Activated naive CD8-positive, alpha-beta T cell (primary cell): ENCODE data around the gene SYNE1.
"Not testable (repeated sequence)": the region's sequence is repeated elsewhere in the genome, so short reads cannot be mapped to it uniquely, and the experiment has no call there.

Source experiments
- H3K27ac Mint-ChIP-seq: one replicate; pipeline ENCODE4 v1.8.0; 2021; ENCODE audit warnings: mixed read lengths
- H3K27me3 Mint-ChIP-seq: one replicate; pipeline ENCODE4 v1.8.0; 2021; ENCODE audit warnings: mixed read lengths
- H3K36me3 Mint-ChIP-seq: one replicate; pipeline ENCODE4 v1.8.0; 2021; ENCODE audit warnings: mixed read lengths
- H3K4me1 Mint-ChIP-seq: one replicate; pipeline ENCODE4 v1.8.0; 2021; ENCODE audit warnings: low read depth, mixed read lengths
- H3K4me3 Mint-ChIP-seq: one replicate; pipeline ENCODE4 v1.8.0; 2021; ENCODE audit warnings: mild to moderate bottlenecking, mixed read lengths
- H3K9me3 Mint-ChIP-seq: one replicate; pipeline ENCODE4 v1.8.0; 2021; ENCODE audit warnings: low read depth, mixed read lengths

SYNE1 gene

GRCh38 chr6:152343735-152344360 is 293.3 kb downstream of the SYNE1 start:
- Mint-ChIP-seq H3K27me3 (no peaks in the 10 kb centered on the region), H3K4me3 (no peak overlapping the region), H3K4me1 (no peaks in the 10 kb centered on the region), H3K36me3 (no peaks in the 10 kb centered on the region), H3K9me3 (no peaks in the 10 kb centered on the region), H3K27ac (no peak overlapping the region)

- H3K9me3 Mint-ChIP-seq, result no peaks in the 10 kb centered on the region
- H3K27me3 Mint-ChIP-seq, result peaks cover 2% of the 10 kb centered on the region
- H3K36me3 Mint-ChIP-seq, result no peaks in the 10 kb centered on the region
- no peak overlapping the region for H3K27ac Mint-ChIP-seq
- no peak overlapping the region for H3K4me3 Mint-ChIP-seq
- no peaks in the 10 kb centered on the region for H3K4me1 Mint-ChIP-seq
Observed at GRCh38 chr6:152341596-152341995, 295.6 kb downstream of the SYNE1 start.

- Mint-ChIP-seq H3K27ac (no peak overlapping the region), H3K4me1 (no peaks in the 10 kb centered on the region), H3K4me3 (no peak overlapping the region), H3K36me3 (no peaks in the 10 kb centered on the region), H3K27me3 (peaks cover 2% of the 10 kb centered on the region), H3K9me3 (no peaks in the 10 kb centered on the region)
Observed at GRCh38 chr6:152338335-152339125, 298.6 kb downstream of the SYNE1 start.

- Mint-ChIP-seq H3K36me3 (peaks cover 3% of the 10 kb centered on the region), H3K27ac (no peak overlapping the region), H3K4me1 (no peaks in the 10 kb centered on the region), H3K4me3 (no peak overlapping the region), H3K27me3 (peaks cover 2% of the 10 kb centered on the region), H3K9me3 (no peaks in the 10 kb centered on the region)
Observed at GRCh38 chr6:152334555-152334954, 302.6 kb downstream of the SYNE1 start.

GRCh38 chr6:152330961-152331360 is 306.2 kb downstream of the SYNE1 start:
- H3K4me3 Mint-ChIP-seq, result no peak overlapping the region
- peaks cover 3% of the 10 kb centered on the region for H3K36me3 Mint-ChIP-seq
- H3K27ac Mint-ChIP-seq, result no peak overlapping the region
- H3K27me3 Mint-ChIP-seq, result no peaks in the 10 kb centered on the region
- H3K9me3 Mint-ChIP-seq, result no peaks in the 10 kb centered on the region
- no peaks in the 10 kb centered on the region for H3K4me1 Mint-ChIP-seq

GRCh38 chr6:152329638-152330448 is 307.3 kb downstream of the SYNE1 start:
- H3K27me3 Mint-ChIP-seq, result no peaks in the 10 kb centered on the region
- no peaks in the 10 kb centered on the region for H3K9me3 Mint-ChIP-seq
- H3K4me3 Mint-ChIP-seq, result no peak overlapping the region
- no peaks in the 10 kb centered on the region for H3K4me1 Mint-ChIP-seq
- H3K27ac Mint-ChIP-seq, result no peak overlapping the region
- H3K36me3 Mint-ChIP-seq, result peaks cover 3% of the 10 kb centered on the region

GRCh38 chr6:152328200-152328599 is 309.0 kb downstream of the SYNE1 start:
- H3K4me3 Mint-ChIP-seq, H3K36me3 Mint-ChIP-seq, H3K27me3 Mint-ChIP-seq, H3K9me3 Mint-ChIP-seq, H3K4me1 Mint-ChIP-seq, H3K27ac Mint-ChIP-seq: not testable (repeated sequence)

- Mint-ChIP-seq H3K27me3 (no peaks in the 10 kb centered on the region), H3K9me3 (no peaks in the 10 kb centered on the region), H3K27ac (no peak overlapping the region), H3K4me3 (no peak overlapping the region), H3K36me3 (no peaks in the 10 kb centered on the region), H3K4me1 (no peaks in the 10 kb centered on the region)
Observed at GRCh38 chr6:152323376-152323775, 313.8 kb downstream of the SYNE1 start.

- Mint-ChIP-seq H3K9me3 (no peaks in the 10 kb centered on the region), H3K27ac (no peak overlapping the region), H3K36me3 (peaks cover 2% of the 10 kb centered on the region), H3K27me3 (no peaks in the 10 kb centered on the region), H3K4me1 (peaks cover 2% of the 10 kb centered on the region), H3K4me3 (no peak overlapping the region)
Observed at GRCh38 chr6:152318278-152318677, 318.9 kb downstream of the SYNE1 start.

- Mint-ChIP-seq H3K36me3 (peaks cover 2% of the 10 kb centered on the region), H3K27ac (no peak overlapping the region), H3K4me3 (no peak overlapping the region), H3K27me3 (no peaks in the 10 kb centered on the region), H3K9me3 (no peaks in the 10 kb centered on the region), H3K4me1 (peaks cover 3% of the 10 kb centered on the region)
Observed at GRCh38 chr6:152316024-152316423, 321.1 kb downstream of the SYNE1 start.

GRCh38 chr6:152314483-152314832 is 322.7 kb downstream of the SYNE1 start:
- H3K4me1 Mint-ChIP-seq, result peaks cover 15% of the 10 kb centered on the region
- H3K9me3 Mint-ChIP-seq, result no peaks in the 10 kb centered on the region
- no peaks in the 10 kb centered on the region for H3K27me3 Mint-ChIP-seq
- H3K4me3 Mint-ChIP-seq, result no peak overlapping the region
- peaks cover 2% of the 10 kb centered on the region for H3K36me3 Mint-ChIP-seq
- no peak overlapping the region for H3K27ac Mint-ChIP-seq

- H3K9me3 Mint-ChIP-seq, result no peaks in the 10 kb centered on the region
- no peak overlapping the region for H3K27ac Mint-ChIP-seq
- H3K4me3 Mint-ChIP-seq, result no peak overlapping the region
- no peaks in the 10 kb centered on the region for H3K27me3 Mint-ChIP-seq
- peaks cover 2% of the 10 kb centered on the region for H3K36me3 Mint-ChIP-seq
- peaks cover 21% of the 10 kb centered on the region for H3K4me1 Mint-ChIP-seq
Observed at GRCh38 chr6:152313542-152314482, 323.4 kb downstream of the SYNE1 start.

GRCh38 chr6:152312434-152312833 is 324.7 kb downstream of the SYNE1 start:
- H3K9me3 Mint-ChIP-seq, result no peaks in the 10 kb centered on the region
- peaks cover 31% of the 10 kb centered on the region for H3K4me1 Mint-ChIP-seq
- no peak overlapping the region for H3K4me3 Mint-ChIP-seq
- peaks cover 2% of the 10 kb centered on the region for H3K36me3 Mint-ChIP-seq
- no peak overlapping the region for H3K27ac Mint-ChIP-seq
- H3K27me3 Mint-ChIP-seq, result no peaks in the 10 kb centered on the region

- Mint-ChIP-seq H3K9me3 (no peaks in the 10 kb centered on the region), H3K27me3 (no peaks in the 10 kb centered on the region), H3K36me3 (peaks cover under 1% of the 10 kb centered on the region), H3K4me3 (peak overlapping the region; percentile 71), H3K4me1 (peaks cover 30% of the 10 kb centered on the region), H3K27ac (peak overlapping the region; percentile 81)
Observed at GRCh38 chr6:152310371-152310954, 326.7 kb downstream of the SYNE1 start.
